Tibial nerve (tissue), 4 donors: ENCODE results near the gene ITFG1.

Experiments used
- EP300 ChIP-seq, 2 donors: sonication (generic); formaldehyde crosslinking; IDR thresholded peaks; one replicate each; pipeline ENCODE4 v1.6.1; 2017; ENCODE audit warnings: antibody characterized with exemption in 2 of 2, mild to moderate bottlenecking in 1 of 2
- POLR2A ChIP-seq, 2 donors: fragments of 450-650 bp; IDR thresholded peaks; one replicate each; pipeline ENCODE4 v1.6.1; 2017; ENCODE audit warnings: antibody characterized with exemption in 2 of 2, mild to moderate bottlenecking in 2 of 2, moderate library complexity in 2 of 2
- TF ChIP-seq, protein P1 (sequence below), 5 experiments: fragments of 200-600 bp in 3 of 5; fragments of 450-650 bp in 2 of 5; sonication (generic) in 3 of 5; IDR thresholded peaks; one replicate each; pipeline ENCODE4 v1.5.1; 2016 to 2019; ENCODE audit warnings: antibody characterized with exemption in 5 of 5, mild to moderate bottlenecking in 3 of 5, moderate library complexity in 2 of 5

GRCh38 chr16:47320546-47321310 lies 140.1 kb downstream of the ITFG1 start:
- TF ChIP-seq, protein P1, sequence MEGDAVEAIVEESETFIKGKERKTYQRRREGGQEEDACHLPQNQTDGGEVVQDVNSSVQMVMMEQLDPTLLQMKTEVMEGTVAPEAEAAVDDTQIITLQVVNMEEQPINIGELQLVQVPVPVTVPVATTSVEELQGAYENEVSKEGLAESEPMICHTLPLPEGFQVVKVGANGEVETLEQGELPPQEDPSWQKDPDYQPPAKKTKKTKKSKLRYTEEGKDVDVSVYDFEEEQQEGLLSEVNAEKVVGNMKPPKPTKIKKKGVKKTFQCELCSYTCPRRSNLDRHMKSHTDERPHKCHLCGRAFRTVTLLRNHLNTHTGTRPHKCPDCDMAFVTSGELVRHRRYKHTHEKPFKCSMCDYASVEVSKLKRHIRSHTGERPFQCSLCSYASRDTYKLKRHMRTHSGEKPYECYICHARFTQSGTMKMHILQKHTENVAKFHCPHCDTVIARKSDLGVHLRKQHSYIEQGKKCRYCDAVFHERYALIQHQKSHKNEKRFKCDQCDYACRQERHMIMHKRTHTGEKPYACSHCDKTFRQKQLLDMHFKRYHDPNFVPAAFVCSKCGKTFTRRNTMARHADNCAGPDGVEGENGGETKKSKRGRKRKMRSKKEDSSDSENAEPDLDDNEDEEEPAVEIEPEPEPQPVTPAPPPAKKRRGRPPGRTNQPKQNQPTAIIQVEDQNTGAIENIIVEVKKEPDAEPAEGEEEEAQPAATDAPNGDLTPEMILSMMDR (IDR thresholded peaks at IDR 0.05), result no peak
- TF ChIP-seq EP300 (IDR thresholded peaks at IDR 0.05) (no peak), POLR2A (IDR thresholded peaks at IDR 0.05) (no peak)
